Breast epithelium (tissue), 3 donors: ENCODE results near the gene RGS9.

Experiments used
- CTCF ChIP-seq, 3 donors: fragments of 450-650 bp; IDR thresholded peaks; one replicate each; pipeline ENCODE4 v1.5.1; 2016 to 2017; ENCODE audit warnings: antibody characterized with exemption in 3 of 3, mild to moderate bottlenecking in 3 of 3, moderate library complexity in 3 of 3
- POLR2AphosphoS5 ChIP-seq, 3 donors: sonication (generic); formaldehyde crosslinking; IDR thresholded peaks; one replicate each; pipeline ENCODE4 v1.6.1; 2017; ENCODE audit warnings: antibody characterized with exemption in 3 of 3

GRCh38 chr17:65099475-65099874, 37.7 kb upstream of the RGS9 start:
- TF ChIP-seq CTCF (IDR thresholded peaks at IDR 0.05) (no peak), POLR2AphosphoS5 (IDR thresholded peaks at IDR 0.05) (no peak)
